GM18507 (cell line): ENCODE results near the gene RMND5B.
"Not testable (repeated sequence)": the region's sequence is repeated elsewhere in the genome, so short reads cannot be mapped to it uniquely, and the experiment has no call there.

Source experiments
- DNase-seq: peaks from one replicate; pipeline ENCODE4 v3.0.0; 2011; ENCODE audit warnings: low read depth; ENCODE audit not compliant: insufficient read length; ENCODE audit errors: extremely low spot score
- FAIRE-seq: peaks from 2 replicates; lab custom pipeline; 2011; peaks lifted over from hg19 to GRCh38; lab: Jason Lieb, UNC

RMND5B gene

GRCh38 chr5:178130576-178131445, at the start of gene RMND5B:
TSS of gene RMND5B (plus strand) at chr5:178131014. CDS start at chr5:178138120, 7,106 bp downstream.
- peak; percentile 78 for DNase-seq
- peak; percentile 60 for FAIRE-seq

GRCh38 chr5:178081571-178082243, 49.1 kb upstream of the RMND5B start:
- no peak for FAIRE-seq
- DNase-seq: no peak

- no peak for FAIRE-seq
- DNase-seq: no peak
Measured at GRCh38 chr5:178083922-178084321, 46.9 kb upstream of the RMND5B start.

GRCh38 chr5:178085316-178085715, 45.5 kb upstream of the RMND5B start:
- DNase-seq (no peak), FAIRE-seq (no peak)

- FAIRE-seq (no peak), DNase-seq (no peak)
Measured at GRCh38 chr5:178086266-178086665, 44.5 kb upstream of the RMND5B start.

- not testable (repeated sequence) for DNase-seq, FAIRE-seq
Measured at GRCh38 chr5:178087199-178087598, 43.6 kb upstream of the RMND5B start.

GRCh38 chr5:178090856-178091255, 40.0 kb upstream of the RMND5B start:
- FAIRE-seq (no peak), DNase-seq (no peak)

- FAIRE-seq (no peak), DNase-seq (no peak)
Measured at GRCh38 chr5:178093134-178093533, 37.7 kb upstream of the RMND5B start.

- DNase-seq (no peak), FAIRE-seq (no peak)
Measured at GRCh38 chr5:178094345-178094744, 36.5 kb upstream of the RMND5B start.

GRCh38 chr5:178098685-178099084, 32.1 kb upstream of the RMND5B start:
- FAIRE-seq: no peak
- DNase-seq: no peak

GRCh38 chr5:178103612-178104011, 27.2 kb upstream of the RMND5B start:
- DNase-seq (no peak), FAIRE-seq (no peak)

GRCh38 chr5:178104492-178104891, 26.3 kb upstream of the RMND5B start:
- no peak for DNase-seq
- no peak for FAIRE-seq

- FAIRE-seq (no peak), DNase-seq (no peak)
Measured at GRCh38 chr5:178106086-178106485, 24.7 kb upstream of the RMND5B start.

- FAIRE-seq (peak; percentile 79), DNase-seq (no peak)
Measured at GRCh38 chr5:178106556-178107239, 24.1 kb upstream of the RMND5B start.

GRCh38 chr5:178107756-178108310, 23.0 kb upstream of the RMND5B start:
- DNase-seq (no peak), FAIRE-seq (no peak)

GRCh38 chr5:178108446-178108845, 22.4 kb upstream of the RMND5B start:
- DNase-seq: no peak
- FAIRE-seq: no peak

- FAIRE-seq: no peak
Measured at GRCh38 chr5:178108966-178109365, 21.8 kb upstream of the RMND5B start.

GRCh38 chr5:178110511-178110910, 20.3 kb upstream of the RMND5B start:
- no peak for DNase-seq

More at GRCh38 chr5:178108966-178109365, 21.8 kb upstream of the RMND5B start:
- DNase-seq: no peak

GRCh38 chr5:178111925-178112324, 18.9 kb upstream of the RMND5B start:
- DNase-seq: no peak

More at GRCh38 chr5:178110511-178110910, 20.3 kb upstream of the RMND5B start:
- no peak for FAIRE-seq

GRCh38 chr5:178112545-178112944, 18.3 kb upstream of the RMND5B start:
- FAIRE-seq: no peak
- no peak for DNase-seq

More at GRCh38 chr5:178111925-178112324, 18.9 kb upstream of the RMND5B start:
- FAIRE-seq: no peak
